ENCODE measurements around the gene MMP7.

The MMP7 gene

GRCh38 chr11:102518296-102519094 lies 12.1 kb downstream of the MMP7 start:
- ChIA-PET CTCF (interaction anchor here (0.6 to 0.8 kb wide), 4 partner anchors 10 to 179 kb away, joined by 3 read pairs; no protein-coding TSS in a partner anchor), POLR2A (no interaction called here)
- TF ChIP-seq ZFP69B (tag by site-specific recombination; IDR thresholded peaks at IDR 0.05) (no peak), SP2 (tag by site-specific recombination; IDR thresholded peaks at IDR 0.05) (no peak), BCL11A (tag by site-specific recombination; IDR thresholded peaks at IDR 0.05; ENCODE audit: low read depth) (no peak), TSHZ1 (tag by site-specific recombination; IDR thresholded peaks at IDR 0.05; ENCODE audit: borderline replicate concordance) (no peak), GLI4 (tag by site-specific recombination; IDR thresholded peaks at IDR 0.05) (no peak), ZFP37 (tag by site-specific recombination; IDR thresholded peaks at IDR 0.05) (no peak), ZNF585B (tag by site-specific recombination; IDR thresholded peaks at IDR 0.05) (no peak), GLIS1 (tag by site-specific recombination; IDR thresholded peaks at IDR 0.05) (no peak), ZNF221 (tag by site-specific recombination; IDR thresholded peaks at IDR 0.05; ENCODE audit: borderline replicate concordance) (no peak), ZNF280D (tag by site-specific recombination; IDR thresholded peaks at IDR 0.05) (no peak), ZNF692 (tag by site-specific recombination; IDR thresholded peaks at IDR 0.05) (no peak), MZF1 (tag by site-specific recombination; IDR thresholded peaks at IDR 0.05; ENCODE audit: borderline replicate concordance) (no peak), ZNF266 (tag by site-specific recombination; IDR thresholded peaks at IDR 0.05; ENCODE audit: low read depth) (no peak)
- Histone ChIP-seq H3K4me3 (ENCODE audit: low read depth, low read length) (no peak overlapping the region), H3K9me3 (ENCODE audit: control insufficient read depth, insufficient read depth, low read depth, low read length) (no peaks in the 10 kb centered on the region), H3K4me1 (ENCODE audit: control insufficient read depth, insufficient read depth, low read length) (0 out of 2 replicates have a peak, but pooled peaks cover 2% of the 10 kb centered on the region), H3K36me3 (ENCODE audit: control insufficient read depth in 2 of 2, insufficient read depth in 1 of 2, low read length in 2 of 2) (no peaks in the 10 kb centered on the region), H3K27ac (ENCODE audit: extremely low read depth, low read depth, low read length) (no peak overlapping the region)

GRCh38 chr11:102517670-102518069 lies 12.9 kb downstream of the MMP7 start:
- H3K27ac ChIP-seq (ENCODE audit: extremely low read depth, low read depth, low read length): no peak overlapping the region
- POLR2A ChIA-PET: no interaction called here
- H3K36me3 ChIP-seq (ENCODE audit: control insufficient read depth in 2 of 2, insufficient read depth in 1 of 2, low read length in 2 of 2): no peaks in the 10 kb centered on the region
- H3K9me3 ChIP-seq (ENCODE audit: control insufficient read depth, insufficient read depth, low read depth, low read length): no peaks in the 10 kb centered on the region
- H3K4me3 ChIP-seq (ENCODE audit: low read depth, low read length): no peak overlapping the region
- 0 out of 2 replicates have a peak, but pooled peaks cover 2% of the 10 kb centered on the region for H3K4me1 ChIP-seq (ENCODE audit: control insufficient read depth, insufficient read depth, low read length)
- CTCF ChIA-PET: interaction anchor here (0.8 kb wide), 1 partner anchor 10 kb away, joined by 3 read pairs; no protein-coding TSS in a partner anchor
- TF ChIP-seq ZNF354C (tag by site-specific recombination; IDR thresholded peaks at IDR 0.05; ENCODE audit: borderline replicate concordance, low read depth) (no peak), PRDM1 (tag by site-specific recombination; IDR thresholded peaks at IDR 0.05) (no peak), ZNF174 (tag by site-specific recombination; IDR thresholded peaks at IDR 0.05) (no peak), INSM2 (tag by site-specific recombination; IDR thresholded peaks at IDR 0.05) (no peak), PRDM2 (tag by site-specific recombination; IDR thresholded peaks at IDR 0.05; ENCODE audit: borderline replicate concordance) (no peak)
